PC-9 (cell line): ENCODE results near the gene RTF2.

Experiments used
- EZH2 ChIP-seq: fragments of 200-600 bp; sonication (generic); IDR thresholded peaks from 2 replicates; pipeline ENCODE4 v1.8.0; 2017; ENCODE audit warnings: antibody characterized with exemption, low read depth
- TF ChIP-seq, protein P1 (sequence below): fragments of 200-600 bp; sonication (generic); conservative IDR thresholded peaks from 2 replicates; pipeline ENCODE4 v1.6.1; 2017; ENCODE audit warnings: mixed run types, antibody characterized with exemption, mild to moderate bottlenecking, moderate library complexity

DNA sequence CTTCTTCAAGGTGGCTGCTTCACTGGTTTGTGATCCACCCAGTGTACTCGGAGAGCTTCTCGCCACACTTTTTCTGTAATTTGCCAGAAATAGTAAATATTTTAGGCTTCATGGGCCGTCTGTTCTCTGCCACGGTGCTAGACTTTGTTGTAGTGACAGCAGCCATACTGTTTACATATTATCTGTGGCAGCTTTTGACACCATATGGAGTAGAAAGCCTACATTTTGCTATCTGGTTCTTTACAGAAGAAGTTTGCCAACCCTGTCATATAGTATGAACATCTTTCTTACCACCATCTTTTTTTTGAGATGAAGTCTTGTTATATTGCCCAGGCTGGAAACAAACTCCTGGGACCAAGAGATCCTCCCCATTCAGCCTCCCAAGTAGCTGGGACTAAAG, 97.1 kb downstream of the RTF2 start:
- TF ChIP-seq, protein P1, sequence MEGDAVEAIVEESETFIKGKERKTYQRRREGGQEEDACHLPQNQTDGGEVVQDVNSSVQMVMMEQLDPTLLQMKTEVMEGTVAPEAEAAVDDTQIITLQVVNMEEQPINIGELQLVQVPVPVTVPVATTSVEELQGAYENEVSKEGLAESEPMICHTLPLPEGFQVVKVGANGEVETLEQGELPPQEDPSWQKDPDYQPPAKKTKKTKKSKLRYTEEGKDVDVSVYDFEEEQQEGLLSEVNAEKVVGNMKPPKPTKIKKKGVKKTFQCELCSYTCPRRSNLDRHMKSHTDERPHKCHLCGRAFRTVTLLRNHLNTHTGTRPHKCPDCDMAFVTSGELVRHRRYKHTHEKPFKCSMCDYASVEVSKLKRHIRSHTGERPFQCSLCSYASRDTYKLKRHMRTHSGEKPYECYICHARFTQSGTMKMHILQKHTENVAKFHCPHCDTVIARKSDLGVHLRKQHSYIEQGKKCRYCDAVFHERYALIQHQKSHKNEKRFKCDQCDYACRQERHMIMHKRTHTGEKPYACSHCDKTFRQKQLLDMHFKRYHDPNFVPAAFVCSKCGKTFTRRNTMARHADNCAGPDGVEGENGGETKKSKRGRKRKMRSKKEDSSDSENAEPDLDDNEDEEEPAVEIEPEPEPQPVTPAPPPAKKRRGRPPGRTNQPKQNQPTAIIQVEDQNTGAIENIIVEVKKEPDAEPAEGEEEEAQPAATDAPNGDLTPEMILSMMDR: no peak
- TF ChIP-seq EZH2: no peak
